Brain pericyte (primary cell): ENCODE results near the gene P4HTM.

Source experiments
- DNase-seq: peaks from one replicate; pipeline ENCODE4 v3.0.0-alpha.2; 2012; ENCODE audit warnings: low read depth, low spot score

P4HTM gene

DNA sequence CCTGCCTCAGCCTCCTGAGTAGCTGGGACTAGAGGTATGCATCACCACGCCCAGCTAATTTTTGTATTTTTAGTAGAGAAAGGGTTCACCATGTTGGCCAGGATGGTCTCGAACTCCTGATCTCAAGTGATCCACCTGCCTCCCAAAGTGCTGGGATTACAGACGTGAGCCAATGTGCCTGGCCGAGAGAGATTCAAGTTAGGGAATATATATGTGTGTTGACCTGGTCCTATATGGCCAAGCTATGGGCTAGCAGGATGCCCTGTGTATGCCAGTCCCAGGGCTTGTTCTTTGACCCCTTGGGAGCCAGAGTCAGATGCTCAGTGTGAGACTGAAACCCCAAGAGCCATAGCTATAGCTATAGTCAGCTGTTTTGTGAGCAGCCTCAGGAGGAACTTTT, 33.7 kb downstream of the P4HTM start:
- DNase-seq: no peak

DNA sequence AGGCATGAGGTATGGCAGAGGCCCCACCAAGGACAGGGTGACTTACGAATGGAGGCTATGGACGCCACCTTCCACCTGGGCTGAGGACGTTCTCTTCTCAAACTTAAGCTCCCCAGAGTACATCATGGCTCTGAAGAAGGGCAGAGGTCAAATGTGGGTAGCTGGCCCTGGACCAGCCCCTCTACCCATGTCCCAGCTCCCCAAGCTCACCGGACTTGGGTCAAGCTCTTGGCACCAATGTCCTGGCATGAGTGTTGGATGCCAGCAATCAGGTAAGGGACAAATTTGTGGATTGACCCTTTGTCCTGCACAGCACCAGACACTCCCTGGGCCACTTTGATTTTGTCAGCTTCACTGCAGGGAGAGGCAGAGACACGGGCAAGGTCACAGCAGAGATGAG, 34.4 kb downstream of the P4HTM start:
- no peak for DNase-seq

DNA sequence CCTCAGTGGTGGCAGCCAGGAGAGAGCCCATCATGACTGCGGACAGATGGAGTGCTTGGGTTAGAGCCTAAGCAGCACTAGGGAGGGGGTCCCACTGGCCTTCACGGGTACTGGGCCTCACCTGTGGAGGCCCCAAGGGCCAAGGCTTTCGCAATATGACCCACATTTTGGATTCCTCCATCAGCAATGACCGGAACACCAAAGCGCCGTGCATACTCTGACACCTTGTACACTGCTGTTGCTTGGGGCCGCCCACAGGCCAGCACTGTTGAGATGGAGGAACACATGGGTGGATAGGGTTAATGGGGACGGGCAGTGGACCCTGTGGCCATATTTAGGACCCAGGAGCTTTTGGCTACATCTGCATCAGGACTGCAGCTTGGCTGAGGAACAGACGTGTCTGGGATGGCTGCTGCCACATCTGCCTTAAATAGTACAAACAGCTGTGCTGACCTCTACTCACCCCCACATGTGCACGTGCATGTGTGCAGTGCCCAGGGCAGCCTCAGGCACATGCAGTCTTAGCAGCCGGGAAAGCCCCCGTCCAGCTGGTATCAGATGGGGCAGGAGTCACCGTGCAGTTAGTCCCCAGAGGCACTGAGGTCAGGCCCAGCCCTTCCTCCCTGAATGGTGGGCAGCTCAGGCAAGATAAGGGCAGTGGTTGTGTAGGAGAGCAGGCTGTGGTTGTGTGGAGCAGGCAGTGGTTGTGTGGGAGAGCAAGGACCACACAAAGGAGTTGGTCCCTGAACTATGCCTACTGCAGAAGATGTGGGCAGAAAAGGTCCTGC, 35.2 kb downstream of the P4HTM start:
- DNase-seq: no peak

DNA sequence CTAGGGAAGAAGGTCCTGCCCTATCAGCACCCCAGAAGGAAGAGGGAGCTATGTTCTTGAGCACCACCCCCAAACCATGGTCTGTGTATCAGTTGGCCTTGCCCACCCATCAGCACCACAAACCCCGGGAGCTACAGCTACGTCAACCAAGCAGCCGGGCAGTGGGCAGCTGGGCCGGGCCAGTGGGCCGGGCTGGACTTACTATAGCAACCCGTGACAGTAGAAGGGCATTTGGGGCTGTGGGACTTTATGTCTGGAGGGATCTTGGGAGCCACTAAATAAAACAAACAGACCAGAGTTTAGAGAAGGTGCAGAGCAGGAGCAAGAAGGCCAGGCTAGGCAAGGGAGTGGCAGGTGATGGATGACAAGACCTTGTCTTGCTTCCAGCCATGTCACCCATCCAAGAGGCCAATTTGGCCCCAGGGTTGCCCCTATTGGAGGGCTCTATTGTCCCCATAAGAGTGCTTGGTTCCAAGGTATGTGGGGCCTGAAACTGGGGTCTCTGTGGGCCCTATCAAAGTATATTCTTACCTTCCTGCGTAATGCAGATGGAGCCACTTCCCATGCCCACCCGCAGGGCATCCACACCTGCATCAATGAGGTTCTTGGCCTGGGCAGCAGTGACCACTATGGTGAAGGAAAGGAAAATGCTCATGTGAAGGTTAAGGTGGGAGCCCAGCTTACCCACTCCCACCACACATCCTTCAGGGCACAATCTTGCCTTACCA, 35.9 kb downstream of the P4HTM start:
- no peak for DNase-seq

DNA sequence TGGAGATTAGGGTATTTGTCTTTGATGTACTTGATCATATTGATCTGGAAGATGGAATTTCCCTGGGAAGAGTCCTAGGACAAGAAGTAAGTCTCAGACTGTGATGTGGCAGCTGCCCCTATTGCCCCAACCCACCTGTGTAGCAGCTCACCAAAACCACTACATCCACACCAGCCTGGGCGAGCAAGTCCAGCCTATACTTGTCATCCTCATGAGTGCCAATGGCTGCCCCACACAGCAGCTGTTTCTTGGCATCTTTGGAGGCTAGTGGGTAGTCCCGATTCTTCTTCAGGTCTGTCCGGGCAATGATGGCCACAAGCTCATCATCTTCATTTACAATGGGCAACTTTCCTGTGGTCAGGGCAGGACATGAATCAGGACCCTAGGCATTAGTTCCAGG, 36.5 kb downstream of the P4HTM start:
- DNase-seq: no peak

DNA sequence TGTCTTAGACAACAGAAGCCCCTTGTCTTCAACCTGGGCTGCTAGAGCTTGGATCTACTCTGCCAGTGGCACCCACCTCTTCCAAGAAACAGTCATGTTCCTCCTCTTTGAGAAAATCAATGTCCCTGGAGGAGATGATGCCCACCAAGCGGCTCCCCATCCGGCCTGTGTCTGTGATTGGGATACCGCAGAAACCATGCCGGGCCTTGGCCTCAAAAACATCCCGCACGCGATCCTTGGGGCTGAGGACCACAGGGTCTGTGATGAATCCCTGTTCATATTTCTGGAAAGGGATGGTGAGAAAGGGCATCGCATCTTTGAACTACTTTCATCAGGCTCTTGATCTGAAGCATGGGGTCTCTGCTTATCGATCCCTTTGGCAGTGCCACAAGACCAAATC, 37.6 kb downstream of the P4HTM start:
- DNase-seq: no peak

DNA sequence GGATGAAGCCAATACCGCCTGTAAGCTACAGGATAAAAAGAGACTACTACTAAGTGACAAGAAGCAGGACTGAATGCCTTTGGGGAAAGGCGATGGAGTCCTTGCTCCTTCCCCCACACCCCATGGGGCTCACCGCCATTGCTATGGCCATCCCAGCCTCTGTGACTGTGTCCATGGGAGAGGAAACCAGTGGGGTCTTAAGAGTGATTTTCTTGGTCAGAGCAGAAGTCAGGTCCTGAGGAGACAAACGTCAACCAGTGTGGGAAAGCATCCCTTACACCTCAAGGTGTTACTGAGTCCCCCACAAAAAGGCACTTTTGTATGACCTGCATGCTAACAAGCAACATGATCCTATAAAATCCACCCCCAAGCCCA, 38.2 kb downstream of the P4HTM start:
- no peak for DNase-seq

DNA sequence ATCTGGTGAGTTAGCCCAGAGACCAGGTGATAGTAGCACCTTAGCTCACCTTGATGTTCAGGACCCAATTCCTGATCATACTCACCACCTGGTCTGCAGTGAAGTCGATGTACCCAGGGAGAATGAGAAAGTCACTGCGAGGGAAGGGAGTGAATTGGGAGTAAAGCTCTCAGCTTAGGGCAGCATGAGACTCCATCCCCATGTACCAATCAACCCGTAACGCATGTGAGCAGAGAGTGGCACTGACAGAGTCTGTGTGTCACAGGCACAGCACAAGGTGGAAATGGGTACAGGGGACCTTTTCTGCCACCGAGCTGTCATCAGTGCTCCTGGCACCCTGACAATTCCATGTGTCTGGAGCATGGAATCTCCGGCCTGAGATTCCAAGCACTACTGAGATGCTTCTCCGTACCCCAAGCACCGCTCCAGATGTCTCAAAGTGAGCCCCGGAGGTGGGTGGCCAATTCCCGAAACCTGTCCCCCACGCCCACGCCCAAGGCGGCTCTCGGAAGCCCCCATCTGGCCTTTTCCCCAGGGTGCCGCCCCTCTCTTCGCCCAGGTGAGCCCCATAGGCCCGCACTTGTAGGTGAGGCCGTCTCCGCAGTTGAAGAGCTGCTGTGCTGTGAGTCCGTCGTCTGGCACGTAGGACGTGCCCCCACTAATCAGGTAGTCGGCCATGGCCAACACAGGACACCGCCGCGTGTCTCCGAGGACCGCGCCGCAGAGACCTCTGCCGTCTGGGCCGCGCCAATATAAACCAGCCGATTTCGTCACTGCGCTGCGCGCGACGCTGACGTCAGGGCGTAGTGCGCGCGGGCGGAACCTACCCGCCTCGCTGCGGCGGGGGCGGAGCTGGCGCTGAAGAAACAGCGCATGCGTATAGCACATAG, 38.9 kb downstream of the P4HTM start, which contains the start of gene IMPDH2:
IMPDH2 (minus strand) TSS at position 726 of the 890 bp plus-strand sequence; CDS start at position 678, 48 bp downstream.
- DNase-seq: peak; percentile 80

DNA sequence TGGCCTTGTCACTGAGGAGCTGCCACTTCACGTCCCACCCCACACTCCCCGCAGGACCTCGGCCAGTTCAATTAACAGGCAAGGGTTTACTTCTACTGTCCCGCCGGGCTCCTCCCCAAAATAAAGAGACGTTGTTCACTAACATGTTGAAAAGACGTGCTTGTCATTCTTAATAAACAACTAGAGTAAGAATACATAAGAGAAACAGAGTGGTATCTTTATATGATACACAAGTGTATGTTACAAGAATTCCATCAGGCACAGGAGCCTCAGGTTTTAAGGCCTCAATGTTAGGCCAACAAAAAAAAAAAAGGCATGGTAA, 39.5 kb downstream of the P4HTM start:
- no peak for DNase-seq

DNA sequence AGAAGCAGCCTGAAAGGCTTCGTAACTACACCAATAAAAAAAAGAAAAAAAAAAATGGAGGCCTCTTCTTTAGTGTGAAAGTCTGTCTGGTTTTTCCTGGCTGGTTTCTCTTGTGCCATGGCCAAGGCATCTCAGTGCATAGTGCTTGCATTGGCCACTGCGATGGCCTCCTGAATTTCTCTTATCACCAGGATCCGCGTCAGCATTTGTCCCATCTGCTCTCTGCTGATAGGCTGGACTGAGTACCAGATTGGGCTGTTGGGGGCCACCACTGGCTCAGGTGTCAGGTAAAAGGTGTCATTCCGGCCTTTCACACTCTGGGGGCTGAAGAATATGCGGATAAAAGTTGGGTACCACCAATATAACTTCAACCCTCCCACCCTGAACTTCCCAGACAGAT, 40.3 kb downstream of the P4HTM start:
- DNase-seq: no peak

DNA sequence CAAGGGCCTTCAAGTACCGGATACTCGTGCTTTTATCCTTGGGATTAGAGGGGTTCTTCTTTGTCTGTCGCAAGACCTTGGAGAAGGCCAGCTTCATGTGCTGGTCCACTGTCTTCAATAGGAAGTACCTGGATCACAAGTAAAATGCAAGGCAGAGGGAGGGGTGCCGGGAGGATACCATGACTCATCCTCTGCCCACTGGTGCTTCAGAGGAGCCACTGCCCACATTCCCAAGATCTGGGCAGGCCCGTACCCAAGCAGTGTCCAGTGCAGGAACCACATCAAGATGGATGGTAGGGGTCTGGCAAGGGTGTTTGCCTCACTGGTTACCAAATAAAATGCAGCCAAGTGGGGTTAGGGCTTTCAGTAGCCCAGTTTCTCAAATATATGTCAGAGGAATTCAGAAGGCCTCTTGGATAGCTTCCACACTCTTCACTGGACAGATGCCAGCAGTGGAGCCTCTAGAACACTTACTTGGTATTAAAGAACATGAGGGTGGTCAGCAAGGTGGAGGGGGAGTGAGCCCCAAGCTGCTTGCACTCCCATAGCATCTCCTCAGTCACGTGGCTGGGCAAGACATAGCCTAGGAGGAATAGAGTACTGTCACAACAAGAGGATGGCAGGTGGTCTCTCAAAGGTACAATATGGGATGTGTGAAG, 42.7 kb downstream of the P4HTM start:
- no peak for DNase-seq

DNA sequence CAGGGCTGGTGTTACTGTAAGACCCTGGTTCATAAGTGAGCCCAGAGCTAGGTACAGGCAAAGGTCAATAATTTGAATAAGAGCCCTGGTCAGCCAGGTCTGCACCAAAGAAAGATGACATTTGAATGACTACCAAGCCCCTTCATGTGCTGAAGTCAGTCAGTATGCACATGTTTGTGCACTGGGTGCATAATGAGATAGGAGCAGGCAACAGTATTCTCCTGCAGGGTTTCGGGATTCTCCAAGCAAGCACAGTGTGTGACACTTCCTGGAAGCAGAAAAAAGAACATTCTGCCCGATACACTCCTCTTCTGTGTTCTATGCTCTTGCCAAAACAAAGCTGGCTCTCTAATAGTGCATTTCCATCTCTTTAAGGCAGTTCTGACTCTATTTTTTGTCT, 44.6 kb downstream of the P4HTM start:
- DNase-seq: no peak

DNA sequence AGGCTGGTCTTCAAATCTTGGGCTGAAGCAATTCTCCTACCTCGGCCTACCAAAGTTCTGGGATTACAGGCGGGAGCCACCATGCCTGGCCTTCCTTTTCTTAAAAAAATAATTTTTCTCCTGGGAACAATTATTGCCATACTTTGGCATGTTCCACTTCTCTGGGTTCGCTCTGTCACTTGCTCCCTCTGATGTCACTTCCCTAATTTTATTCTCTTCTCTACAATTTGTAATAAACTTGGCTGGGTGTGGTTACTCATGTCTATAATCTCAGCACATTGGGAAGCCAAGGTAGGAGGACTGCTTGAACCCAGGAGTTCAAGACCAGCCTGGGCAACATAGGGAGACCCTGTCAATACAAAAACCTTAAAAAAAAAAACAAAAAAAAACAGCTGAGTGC, 45.2 kb downstream of the P4HTM start:
- DNase-seq: no peak

DNA sequence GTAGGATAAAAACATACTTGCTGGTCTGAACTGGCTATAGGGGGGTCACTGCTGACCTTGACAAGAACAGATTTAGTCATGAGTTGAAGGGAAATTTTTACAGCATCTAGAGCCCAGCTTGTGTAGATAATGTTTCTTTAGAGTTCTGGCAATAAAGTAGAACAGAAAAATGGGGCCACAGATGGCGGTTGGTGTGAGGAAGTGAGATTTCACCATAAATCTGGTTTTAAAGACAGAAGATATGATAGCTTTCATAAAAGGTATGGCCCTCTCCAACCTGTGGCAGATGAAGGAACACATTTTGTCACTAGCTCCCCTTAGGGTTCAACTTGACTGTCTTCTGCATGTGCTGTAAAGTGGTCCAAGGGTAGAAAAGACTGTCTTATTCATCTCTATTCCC, 63.5 kb downstream of the P4HTM start:
- no peak for DNase-seq

DNA sequence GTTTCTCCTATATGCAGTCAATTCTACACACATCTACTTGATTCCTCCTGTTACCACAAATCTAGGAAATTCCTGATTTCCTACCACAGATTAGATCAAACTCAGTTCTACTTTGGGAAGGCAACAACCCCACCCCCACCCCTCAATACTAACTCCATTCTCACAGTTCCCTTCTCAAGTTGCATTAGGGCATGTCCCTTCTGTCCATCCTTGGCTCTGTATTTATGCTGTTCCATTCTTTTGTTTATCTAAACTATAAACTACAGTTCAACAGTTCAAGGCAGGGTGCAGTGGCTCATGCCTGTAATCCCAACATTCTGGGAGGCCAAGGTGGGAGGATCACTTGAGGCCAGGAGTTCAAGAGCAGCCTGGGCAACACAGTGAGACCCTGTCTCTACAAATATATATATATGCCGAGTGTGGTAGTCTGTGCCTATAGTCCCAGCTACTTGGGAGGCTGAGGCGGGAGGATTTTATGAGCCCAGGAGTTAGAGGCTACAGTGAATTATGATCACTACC, 64.4 kb downstream of the P4HTM start:
- DNase-seq: no peak
